SK-N-MC (cell line): ENCODE measurements around the gene SESTD1.
A peak's percentile ranks its signal among the peaks of the same experiment; 100 is the strongest.

Experiments
- DNase-seq: peaks from one replicate; pipeline ENCODE4 v3.0.0-alpha.2; 2011; ENCODE audit warnings: low read depth, low spot score
- H3K27ac ChIP-seq: fragments of 200-600 bp; sonication (generic); 2 replicates; pipeline ENCODE4 v1.5.1; 2016; ENCODE audit warnings: mixed run types
- H3K36me3 ChIP-seq: fragments of 200-600 bp; sonication (generic); 2 replicates; pipeline ENCODE4 v1.6.1; 2017; ENCODE audit warnings: antibody characterized with exemption, low read length, mixed read lengths; ENCODE audit not compliant: insufficient read depth
- H3K4me3 ChIP-seq: fragments of 200-600 bp; sonication (generic); 2 replicates; pipeline ENCODE4 v1.5.1; 2016
- H3K9ac ChIP-seq: fragments of 200-600 bp; sonication (generic); 2 replicates; pipeline ENCODE4 v1.8.0; 2017; ENCODE audit warnings: mixed run types, mixed read lengths; ENCODE audit not compliant: insufficient read length
- H3K9me3 ChIP-seq: fragments of 200-600 bp; sonication (generic); 2 replicates; pipeline ENCODE4 v1.6.1; 2017; ENCODE audit warnings: low read depth, mild to moderate bottlenecking, antibody characterized with exemption, low read length, moderate library complexity, mixed read lengths
- EZH2 ChIP-seq: fragments of 200-600 bp; sonication (generic); IDR thresholded peaks from one replicate; pipeline ENCODE4 v1.6.1; 2017; ENCODE audit warnings: antibody characterized with exemption
- FOXP2 ChIP-seq: optimal IDR thresholded peaks from 2 replicates; pipeline ENCODE3; 2011; ENCODE audit warnings: mild to moderate bottlenecking, moderate library complexity; ENCODE audit not compliant: insufficient read depth; ENCODE audit errors: extremely low read length, control extremely low read depth
- POLR2AphosphoS5 ChIP-seq: IDR thresholded peaks from 2 replicates; pipeline ENCODE4 v1.6.1; 2012; ENCODE audit warnings: mild to moderate bottlenecking, low read depth, low read length, borderline replicate concordance

SESTD1 gene

DNA sequence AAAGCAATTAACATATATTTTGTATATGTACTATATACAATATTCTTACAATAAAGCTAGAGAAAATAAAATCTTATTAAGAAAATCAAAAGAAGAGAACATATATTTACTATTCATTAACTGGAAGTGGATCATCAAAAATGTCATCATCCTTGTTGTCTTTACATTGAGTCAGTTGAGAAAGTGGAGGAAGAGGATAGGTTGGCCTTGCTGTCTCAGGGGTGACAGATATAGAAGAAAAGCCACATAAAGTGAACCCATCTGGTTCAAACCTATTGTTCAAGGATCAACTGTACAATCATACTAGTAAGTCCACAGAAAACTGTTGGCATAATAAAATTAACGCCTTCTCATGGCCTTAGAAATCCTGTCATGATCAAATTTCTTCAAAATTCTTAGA, 26.6 kb downstream of the SESTD1 start:
- no peak for DNase-seq
- H3K36me3 ChIP-seq: no peaks in the 10 kb centered on the region
- H3K9me3 ChIP-seq: no peaks in the 10 kb centered on the region
- no peak for TF ChIP-seq EZH2
- no peak for TF ChIP-seq FOXP2
- TF ChIP-seq POLR2AphosphoS5: no peak
- no peak overlapping the region for H3K9ac ChIP-seq
- H3K27ac ChIP-seq: peak overlapping the region; percentile 28; the same call in 1 of the 2 replicates
- no peak overlapping the region for H3K4me3 ChIP-seq

- DNase-seq: peak; percentile 39
- no peaks in the 10 kb centered on the region for H3K36me3 ChIP-seq
Observed at GRCh38 chr2:179237209-179237946, 27.3 kb downstream of the SESTD1 start.

DNA sequence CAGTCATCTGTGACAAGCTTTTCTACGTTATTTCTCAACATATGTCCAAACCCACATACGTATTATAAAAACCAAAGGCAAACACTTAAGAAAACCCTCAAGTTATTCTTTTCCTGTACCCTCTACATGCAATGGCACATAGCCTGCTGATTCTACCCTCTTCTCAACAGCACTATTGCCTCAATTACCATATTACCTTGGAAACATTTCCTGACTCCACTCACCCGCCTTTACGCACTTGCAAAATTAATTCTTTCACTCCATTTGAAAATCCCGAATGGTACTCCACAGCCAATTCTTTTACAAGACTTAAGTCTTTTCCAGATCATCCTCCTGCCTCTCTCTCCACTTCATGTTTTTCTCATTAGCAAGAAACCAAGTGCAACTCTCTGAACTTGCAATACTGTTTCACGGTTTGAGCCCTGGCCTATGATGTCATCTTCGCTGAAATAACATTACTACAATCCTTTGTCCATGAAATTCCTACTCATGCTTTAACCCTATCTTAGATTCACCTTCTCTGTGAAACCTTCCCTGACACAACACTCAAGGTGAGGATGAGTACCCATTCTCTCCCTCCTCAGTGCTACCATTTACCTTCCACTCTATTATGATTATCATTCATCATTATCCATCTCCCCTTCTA, 29.0 kb downstream of the SESTD1 start:
- peak overlapping the region; percentile 73 for H3K4me3 ChIP-seq
- no peak for TF ChIP-seq EZH2
- TF ChIP-seq POLR2AphosphoS5: peak; percentile 22; the same call in 1 of the 2 replicates
- TF ChIP-seq FOXP2: no peak
- peak overlapping the region; percentile 61 for H3K9ac ChIP-seq
- DNase-seq: peak; percentile 98
- peak overlapping the region; percentile 97 for H3K27ac ChIP-seq
- H3K9me3 ChIP-seq: no peaks in the 10 kb centered on the region
- H3K36me3 ChIP-seq: no peaks in the 10 kb centered on the region

More at GRCh38 chr2:179237209-179237946, 27.3 kb downstream of the SESTD1 start:
- Histone ChIP-seq H3K27ac (peak overlapping the region; percentile 97), H3K4me3 (peak overlapping the region; percentile 36), H3K9me3 (no peaks in the 10 kb centered on the region), H3K9ac (peak overlapping the region; percentile 29)
- TF ChIP-seq FOXP2 (peak; percentile 23), EZH2 (no peak), POLR2AphosphoS5 (no peak)

- Histone ChIP-seq H3K9me3 (no peaks in the 10 kb centered on the region), H3K36me3 (no peaks in the 10 kb centered on the region), H3K27ac (peak overlapping the region; percentile 97), H3K4me3 (peak overlapping the region; percentile 73), H3K9ac (peak overlapping the region; percentile 55)
- TF ChIP-seq FOXP2 (no peak), POLR2AphosphoS5 (no peak), EZH2 (no peak)
- no peak for DNase-seq
Observed at GRCh38 chr2:179234658-179235240, 29.9 kb downstream of the SESTD1 start.

GRCh38 chr2:179233626-179234430, 30.8 kb downstream of the SESTD1 start:
- DNase-seq: no peak

GRCh38 chr2:179233083-179233490, 31.5 kb downstream of the SESTD1 start:
- no peak overlapping the region for H3K4me3 ChIP-seq
- TF ChIP-seq POLR2AphosphoS5: no peak
- no peak for TF ChIP-seq FOXP2
- TF ChIP-seq EZH2: no peak
- no peaks in the 10 kb centered on the region for H3K9me3 ChIP-seq
- no peaks in the 10 kb centered on the region; the same call in 1 of the 2 replicates for H3K36me3 ChIP-seq
- no peak overlapping the region; the same call in 1 of the 2 replicates for H3K27ac ChIP-seq
- no peak overlapping the region for H3K9ac ChIP-seq
- no peak for DNase-seq

More at GRCh38 chr2:179233626-179234430, 30.8 kb downstream of the SESTD1 start:
- Histone ChIP-seq H3K4me3 (no peak overlapping the region), H3K27ac (peak overlapping the region; percentile 16; the same call in 1 of the 2 replicates), H3K9ac (no peak overlapping the region), H3K9me3 (no peaks in the 10 kb centered on the region), H3K36me3 (no peaks in the 10 kb centered on the region; the same call in 1 of the 2 replicates)
- TF ChIP-seq POLR2AphosphoS5 (no peak), FOXP2 (no peak), EZH2 (no peak)

GRCh38 chr2:179226961-179227259, 37.7 kb downstream of the SESTD1 start:
- H3K36me3 ChIP-seq: no peaks in the 10 kb centered on the region; the same call in 1 of the 2 replicates
- DNase-seq: no peak
- H3K4me3 ChIP-seq: peak overlapping the region; percentile 25; the same call in 1 of the 2 replicates
- no peaks in the 10 kb centered on the region for H3K9me3 ChIP-seq
- H3K9ac ChIP-seq: no peak overlapping the region
- TF ChIP-seq EZH2 (no peak), FOXP2 (no peak), POLR2AphosphoS5 (no peak)
- peak overlapping the region; percentile 69; the same call in 1 of the 2 replicates for H3K27ac ChIP-seq
